H1 (cell line): ENCODE data around the gene ANKMY2. TPM values are rescaled to one million over a fixed set of nuclear protein-coding genes. Genes with fewer than 3 reads are reported as not detected.

Source experiments
- CTCF ChIA-PET: fragments of 300-600 bp; sonication (Branson Sonifier 250); formaldehyde crosslinking; loops from one replicate; lab custom pipeline; 2021; ENCODE audit not compliant: partially characterized antibody; lab: Charles Lee
- POLR2A ChIA-PET: fragments of 300-600 bp; sonication (Branson Sonifier 250); formaldehyde crosslinking; loops from one replicate; lab custom pipeline; 2021; ENCODE audit warnings: inconsistent platforms; ENCODE audit not compliant: partially characterized antibody; lab: Charles Lee
- DNase-seq, 2 experiments: peaks; one replicate each; pipeline versions ENCODE4 v3.0.0 to v3.0.0-alpha.2; 2010 to 2022; ENCODE audit warnings: low spot score in 2 of 2, low read depth in 1 of 2, mixed read lengths in 1 of 2
- FAIRE-seq: peaks from 2 replicates; lab custom pipeline; 2011; peaks lifted over from hg19 to GRCh38; lab: Jason Lieb, UNC
- H2AFZ ChIP-seq: 2 replicates; pipeline ENCODE4 v1.8.1; 2012; ENCODE audit warnings: low read length, inconsistent platforms
- H2AK5ac ChIP-seq: 2 replicates; pipeline ENCODE4 v1.6.1; 2013; ENCODE audit warnings: low read depth, low read length
- H2BK120ac ChIP-seq: replicated peaks from 2 replicates; pipeline ENCODE3; 2013; ENCODE audit warnings: low read depth, low read length, inconsistent platforms
- H2BK12ac ChIP-seq: 2 replicates; pipeline ENCODE4 v1.6.1; 2013; ENCODE audit warnings: low read depth, low read length
- H2BK15ac ChIP-seq: 2 replicates; pipeline ENCODE4 v1.6.1; 2013; ENCODE audit warnings: low read length
- H2BK20ac ChIP-seq: 2 replicates; pipeline ENCODE4 v1.6.1; 2013; ENCODE audit warnings: low read length
- H2BK5ac ChIP-seq: 2 replicates; pipeline ENCODE4 v1.6.1; 2013; ENCODE audit warnings: low read depth, low read length
- H3K14ac ChIP-seq: 2 replicates; pipeline ENCODE4 v1.6.1; 2013; ENCODE audit warnings: inconsistent platforms; ENCODE audit not compliant: insufficient read length
- H3K18ac ChIP-seq: 2 replicates; pipeline ENCODE4 v1.6.1; 2013; ENCODE audit warnings: low read length; ENCODE audit errors: extremely low read depth
- H3K23ac ChIP-seq: 2 replicates; pipeline ENCODE4 v1.6.1; 2013; ENCODE audit warnings: inconsistent platforms; ENCODE audit not compliant: insufficient read length
- H3K23me2 ChIP-seq: 2 replicates; pipeline ENCODE4 v1.6.1; 2013; ENCODE audit warnings: low read depth, low read length
- H3K27ac ChIP-seq: 2 replicates; pipeline ENCODE4 v1.6.1; 2011; ENCODE audit warnings: low read depth, low read length, inconsistent platforms
- H3K27me3 ChIP-seq, 4 experiments: replicated peaks in 1 of 4; 1 replicate in 1 of 4; 2 replicates in 3 of 4; pipeline versions ENCODE4 v1.6.1 to v1.8.1; 2011 to 2013; ENCODE audit warnings: low read length in 3 of 4, mild to moderate bottlenecking in 3 of 4, inconsistent platforms in 2 of 4, mixed read lengths in 2 of 4, moderate library complexity in 1 of 4; ENCODE audit not compliant: control insufficient read depth in 3 of 4, insufficient read depth in 3 of 4; ENCODE audit errors: extremely low read depth in 1 of 4
- H3K36me3 ChIP-seq, 4 experiments: 2 replicates each; pipeline versions ENCODE4 v1.6.1 to v1.8.1; 2011 to 2013; ENCODE audit warnings: mild to moderate bottlenecking in 4 of 4, low read length in 3 of 4, moderate library complexity in 2 of 4, control low read depth in 1 of 4, inconsistent platforms in 1 of 4; ENCODE audit not compliant: insufficient read depth in 4 of 4, control insufficient read depth in 2 of 4
- H3K4ac ChIP-seq: replicated peaks from 2 replicates; pipeline ENCODE3; 2013; ENCODE audit warnings: low read length, low read depth, mixed read lengths, inconsistent platforms; ENCODE audit not compliant: insufficient read length
- H3K4me1 ChIP-seq, 4 experiments: replicated peaks in 1 of 4; 1 replicate in 1 of 4; 2 replicates in 3 of 4; pipeline versions ENCODE4 v1.6.1 to v1.8.1; 2011 to 2013; ENCODE audit warnings: low read length in 3 of 4, inconsistent platforms in 2 of 4, mixed read lengths in 1 of 4; ENCODE audit not compliant: insufficient read depth in 4 of 4, control insufficient read depth in 3 of 4
- H3K4me2 ChIP-seq, 2 experiments: 2 replicates each; pipeline versions ENCODE4 v1.6.1 to v1.8.1; 2011 to 2013; ENCODE audit warnings: low read depth in 2 of 2, low read length in 2 of 2, control low read depth in 1 of 2, inconsistent platforms in 1 of 2, mild to moderate bottlenecking in 1 of 2; ENCODE audit not compliant: insufficient read depth in 1 of 2
- H3K4me3 ChIP-seq, 4 experiments: fragments of 200-600, 300-600 bp in 1 of 4; sonication (generic), shearing (Covaris generic), sonication (Bioruptor Twin) in 1 of 4; 2 replicates each; pipeline versions ENCODE4 v1.5.1 to v1.8.1; 2011 to 2016; ENCODE audit warnings: low read length in 4 of 4, low read depth in 3 of 4, control low read depth in 2 of 4, inconsistent platforms in 2 of 4, mild to moderate bottlenecking in 2 of 4, mixed read lengths in 1 of 4, moderate library complexity in 1 of 4; ENCODE audit not compliant: insufficient read depth in 2 of 4; ENCODE audit errors: extremely low read depth in 1 of 4
- H3K56ac ChIP-seq: replicated peaks from 2 replicates; pipeline ENCODE3; 2013; ENCODE audit warnings: low read depth, mild to moderate bottlenecking, mixed read lengths, low read length, inconsistent platforms; ENCODE audit not compliant: insufficient read length
- H3K79me1 ChIP-seq: 2 replicates; pipeline ENCODE4 v1.6.1; 2013; ENCODE audit warnings: low read depth, low read length, control low read depth
- H3K79me2 ChIP-seq, 2 experiments: 2 replicates each; pipeline versions ENCODE4 v1.6.1 to v1.8.1; 2012 to 2013; ENCODE audit warnings: low read length in 2 of 2, mild to moderate bottlenecking in 2 of 2, inconsistent platforms in 1 of 2; ENCODE audit not compliant: insufficient read depth in 2 of 2, control insufficient read depth in 1 of 2
- H3K9ac ChIP-seq, 4 experiments: replicated peaks in 1 of 4; 1 replicate in 1 of 4; 2 replicates in 3 of 4; pipeline versions ENCODE4 v1.6.1 to v1.8.1; 2011 to 2013; ENCODE audit warnings: low read depth in 3 of 4, low read length in 3 of 4, control low read depth in 2 of 4, mild to moderate bottlenecking in 2 of 4, moderate library complexity in 2 of 4, inconsistent platforms in 1 of 4; ENCODE audit errors: extremely low read depth in 1 of 4
- H3K9me3 ChIP-seq, 2 experiments: 2 replicates each; pipeline versions ENCODE4 v1.6.1 to v1.8.1; 2012 to 2013; ENCODE audit warnings: mild to moderate bottlenecking in 2 of 2, moderate library complexity in 2 of 2, control low read depth in 1 of 2, inconsistent platforms in 1 of 2, low read depth in 1 of 2, low read length in 1 of 2, mixed read lengths in 1 of 2; ENCODE audit not compliant: insufficient read depth in 2 of 2
- H4K20me1 ChIP-seq, 2 experiments: replicated peaks in 1 of 2; 2 replicates each; pipeline versions ENCODE3 to v1.8.1; 2011 to 2013; ENCODE audit warnings: inconsistent platforms in 2 of 2, low read length in 2 of 2, mild to moderate bottlenecking in 1 of 2; ENCODE audit not compliant: insufficient read depth in 2 of 2, control insufficient read depth in 1 of 2
- H4K5ac ChIP-seq: 2 replicates; pipeline ENCODE4 v1.6.1; 2013; ENCODE audit warnings: low read length, low read depth, mixed read lengths, inconsistent platforms; ENCODE audit not compliant: insufficient read length
- H4K8ac ChIP-seq: 2 replicates; pipeline ENCODE4 v1.8.0; 2013; ENCODE audit warnings: mild to moderate bottlenecking, moderate library complexity, low read length, inconsistent platforms; ENCODE audit not compliant: insufficient read depth; ENCODE audit errors: extremely low read depth
- H4K91ac ChIP-seq: replicated peaks from 2 replicates; pipeline ENCODE3; 2013; ENCODE audit warnings: low read length, mixed read lengths, inconsistent platforms; ENCODE audit not compliant: insufficient read length
- BACH1 ChIP-seq: IDR thresholded peaks from 2 replicates; pipeline ENCODE4 v1.6.1; 2012; ENCODE audit warnings: low read length, improper control_type of control experiment
- EP300 ChIP-seq, 2 experiments: IDR thresholded peaks; 1 replicate in 1 of 2; 2 replicates in 1 of 2; pipeline ENCODE4 v1.6.1; 2011 to 2012; ENCODE audit warnings: low read depth in 2 of 2, low read length in 2 of 2, mild to moderate bottlenecking in 2 of 2, borderline replicate concordance in 1 of 2, inconsistent platforms in 1 of 2, moderate library complexity in 1 of 2
- MAFK ChIP-seq: IDR thresholded peaks from 2 replicates; pipeline ENCODE4 v1.6.1; 2012; ENCODE audit warnings: low read depth, mild to moderate bottlenecking, improper control_type of control experiment, low read length
- RAD21 ChIP-seq, 2 experiments: IDR thresholded peaks in 1 of 2; conservative IDR thresholded peaks in 1 of 2; 2 replicates each; pipeline ENCODE4 v1.6.1; 2011; ENCODE audit warnings: low read depth in 2 of 2, low read length in 2 of 2, improper control_type of control experiment in 1 of 2, inconsistent platforms in 1 of 2, mild to moderate bottlenecking in 1 of 2, moderate library complexity in 1 of 2
- SUZ12 ChIP-seq: fragments of 200-600 bp; sonication (generic); IDR thresholded peaks from 2 replicates; pipeline ENCODE4 v1.6.1; 2012; ENCODE audit warnings: mild to moderate bottlenecking, inconsistent platforms, low read length, moderate library complexity, mixed read lengths
- TAF7 ChIP-seq: optimal IDR thresholded peaks from 2 replicates; pipeline ENCODE3; 2011; ENCODE audit warnings: low read depth, mild to moderate bottlenecking, inconsistent platforms, low read length, moderate library complexity, borderline replicate concordance
- WGBS, 2 experiments: shearing (Covaris generic) in 1 of 2; methylation state at CpG; one replicate each; pipeline versions ENCODE4 v1.1.6 to v1.1.7; 2013 to 2015; ENCODE audit warnings: low lambda C conversion rate in 2 of 2, mixed read lengths in 2 of 2, inconsistent platforms in 1 of 2, low coverage in 1 of 2, missing lambda C conversion rate in 1 of 2; ENCODE audit not compliant: insufficient replicate concordance in 2 of 2, insufficient coverage in 1 of 2, insufficient read length in 1 of 2; ENCODE audit errors: extremely low coverage in 1 of 2, missing lambda C conversion rate in 1 of 2; 5-methylcytosine and 5-hydroxymethylcytosine counted together
- polyA plus RNA-seq, 7 experiments: library from polyadenylated mRNA; depleted of rRNA in 3 of 7; stranded (reverse) in 5 of 7; unstranded in 2 of 7; fragments of >200 nt in 5 of 7; fragments of 200-250 nt in 2 of 7; gene quantifications; 1 replicate in 5 of 7; 2 replicates in 1 of 7; 4 replicates in 1 of 7; pipeline versions ENCODE4 v1.2.1 to v1.2.3, GENCODE V29; 2011 to 2013; ENCODE audit warnings: missing spikeins in 2 of 7, mixed read lengths in 2 of 7
- total RNA-seq: library from RNA; stranded (reverse); fragmentation: NEBNext Ultra II Directional; extraction: Animal tissue kit (Norgen Biotek cat#: 25700); gene quantifications from 2 replicates; pipeline ENCODE4 v1.2.1, GENCODE V29; 2021

Gene ANKMY2
- total and polyA plus RNA-seq, 2 of the 8 experiments (the other 6 are each of a cell fraction or from before 2014, with no cell fraction given), result 5.2 to 9.3 TPM

DNA sequence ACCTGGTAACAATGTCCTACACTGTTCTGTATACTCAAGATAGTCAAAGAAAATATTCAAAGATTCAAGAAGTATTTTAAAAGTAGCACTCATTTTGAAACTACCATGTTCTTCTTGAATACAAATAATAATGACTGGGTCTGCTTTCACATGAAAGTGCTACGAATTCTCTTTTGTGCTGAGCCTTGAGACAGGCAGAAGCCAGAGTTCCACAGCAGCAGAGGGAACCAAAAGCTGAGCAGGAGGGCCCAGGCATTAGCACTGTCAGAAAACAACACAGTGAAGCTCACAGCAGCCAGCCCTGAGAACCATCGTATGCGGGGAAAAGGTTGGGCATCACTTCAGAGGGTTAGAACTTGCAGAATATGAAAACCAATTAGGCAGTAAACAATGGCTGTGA, 38.9 kb downstream of the ANKMY2 start:
- H4K20me1 ChIP-seq, result no peaks in the 10 kb centered on the region
- H4K8ac ChIP-seq, result no peak overlapping the region
- H2BK20ac ChIP-seq, result no peak overlapping the region
- H3K4me2 ChIP-seq, result no peak overlapping the region
- H3K9ac ChIP-seq, result no peak overlapping the region; a peak in 1 of 7 replicates
- H4K5ac ChIP-seq, result no peak overlapping the region
- FAIRE-seq (no peak), DNase-seq (no peak)
- no peak overlapping the region for H3K14ac ChIP-seq
- no peak overlapping the region for H3K4me3 ChIP-seq
- H3K27ac ChIP-seq, result no peak overlapping the region
- no peak overlapping the region for H2AFZ ChIP-seq
- no peak overlapping the region for H3K18ac ChIP-seq
- H3K79me2 ChIP-seq, result no peaks in the 10 kb centered on the region
- CTCF ChIA-PET, result no interaction called here
- H3K23me2 ChIP-seq, result no peaks in the 10 kb centered on the region
- no peak overlapping the region for H3K4ac ChIP-seq
- no peaks in the 10 kb centered on the region for H3K9me3 ChIP-seq
- no peaks in the 10 kb centered on the region; a peak in 1 of 8 replicates for H3K36me3 ChIP-seq
- no peaks in the 10 kb centered on the region for H3K4me1 ChIP-seq
- H2AK5ac ChIP-seq, result no peak overlapping the region
- H4K91ac ChIP-seq, result no peak overlapping the region
- no peaks in the 10 kb centered on the region for H3K27me3 ChIP-seq
- H2BK15ac ChIP-seq, result no peak overlapping the region
- H2BK12ac ChIP-seq, result no peak overlapping the region
- H3K79me1 ChIP-seq, result no peaks in the 10 kb centered on the region
- H3K56ac ChIP-seq, result no peak overlapping the region
- H3K23ac ChIP-seq, result no peak overlapping the region
- H2BK5ac ChIP-seq, result no peak overlapping the region
- no peak overlapping the region for H2BK120ac ChIP-seq
- POLR2A ChIA-PET, result no interaction called here
- WGBS, 2 experiments, result 92% methylated on average over 3 of the region's 3 CpGs; no CpG with 5 or more reads in 1 of the 2 experiments
- TF ChIP-seq SUZ12, result no peak
- no peak for TF ChIP-seq BACH1
- no peak for TF ChIP-seq MAFK
- no peak for TF ChIP-seq EP300 (IDR thresholded peaks at IDR 0.05; ENCODE audit: borderline replicate concordance in 1 of 2, low read depth in 2 of 2, low read length in 2 of 2)
- no peak for TF ChIP-seq TAF7
- no peak for TF ChIP-seq RAD21 (IDR thresholded peaks at IDR 0.05 in 1 of 2, conservative IDR thresholded peaks at IDR 0.05 in 1 of 2; ENCODE audit: low read depth in 2 of 2, low read length in 2 of 2)
